Measurements from ENCODE around the gene TM2D1.
"Not testable (repeated sequence)": the region's sequence is repeated elsewhere in the genome, so short reads cannot be mapped to it uniquely, and the experiment has no call there.

DNA sequence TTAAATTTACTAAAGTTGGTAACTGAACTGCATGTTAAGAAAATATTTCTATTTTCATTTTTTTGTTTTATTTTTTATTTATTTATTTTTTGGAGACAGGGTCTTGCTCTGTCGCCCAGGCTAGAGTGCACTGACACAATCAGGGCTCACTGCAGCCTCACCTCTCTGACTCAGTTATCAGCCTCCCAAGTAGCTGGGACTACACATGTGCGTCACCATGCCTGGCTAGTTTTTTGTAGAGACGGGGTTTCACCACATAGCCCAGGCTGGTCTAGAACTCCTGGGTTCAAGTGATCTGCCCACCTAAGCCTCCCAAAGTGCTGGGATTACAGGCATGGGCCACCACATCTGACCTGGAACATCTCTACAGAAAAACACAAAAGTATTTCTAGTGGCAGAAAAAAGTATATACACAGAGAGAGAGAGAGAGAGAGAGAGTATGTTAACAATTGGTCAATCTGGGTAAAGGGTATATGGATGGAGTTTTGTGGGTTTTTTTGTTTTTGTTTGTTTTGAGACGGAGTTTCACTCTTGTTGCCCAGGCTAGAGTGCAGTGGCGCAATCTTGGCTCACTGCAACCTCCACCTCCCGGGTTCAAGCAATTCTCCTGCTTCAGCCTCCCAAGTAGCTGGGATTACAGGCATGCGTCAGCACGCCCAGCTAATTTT, 5.8 kb downstream of the TM2D1 start:
- TF ChIP-seq, protein P1, sequence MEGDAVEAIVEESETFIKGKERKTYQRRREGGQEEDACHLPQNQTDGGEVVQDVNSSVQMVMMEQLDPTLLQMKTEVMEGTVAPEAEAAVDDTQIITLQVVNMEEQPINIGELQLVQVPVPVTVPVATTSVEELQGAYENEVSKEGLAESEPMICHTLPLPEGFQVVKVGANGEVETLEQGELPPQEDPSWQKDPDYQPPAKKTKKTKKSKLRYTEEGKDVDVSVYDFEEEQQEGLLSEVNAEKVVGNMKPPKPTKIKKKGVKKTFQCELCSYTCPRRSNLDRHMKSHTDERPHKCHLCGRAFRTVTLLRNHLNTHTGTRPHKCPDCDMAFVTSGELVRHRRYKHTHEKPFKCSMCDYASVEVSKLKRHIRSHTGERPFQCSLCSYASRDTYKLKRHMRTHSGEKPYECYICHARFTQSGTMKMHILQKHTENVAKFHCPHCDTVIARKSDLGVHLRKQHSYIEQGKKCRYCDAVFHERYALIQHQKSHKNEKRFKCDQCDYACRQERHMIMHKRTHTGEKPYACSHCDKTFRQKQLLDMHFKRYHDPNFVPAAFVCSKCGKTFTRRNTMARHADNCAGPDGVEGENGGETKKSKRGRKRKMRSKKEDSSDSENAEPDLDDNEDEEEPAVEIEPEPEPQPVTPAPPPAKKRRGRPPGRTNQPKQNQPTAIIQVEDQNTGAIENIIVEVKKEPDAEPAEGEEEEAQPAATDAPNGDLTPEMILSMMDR (IDR thresholded peaks at IDR 0.05) = not testable (repeated sequence)
- not testable (repeated sequence) for TF ChIP-seq EZH2 (IDR thresholded peaks at IDR 0.05)

All from neural progenitor cell (in vitro differentiated cells).